ENCODE results near the gene G2E3.
"Not testable (repeated sequence)": the region's sequence is repeated elsewhere in the genome, so short reads cannot be mapped to it uniquely, and the experiment has no call there.

The G2E3 gene

GRCh38 chr14:30558675-30559555 is at the start of gene G2E3:
Gene G2E3 (plus strand): TSS chr14:30559158. CDS start chr14:30581080, 21,922 bp downstream.
- peak; percentile 89 for DNase-seq (ENCODE audit: low spot score)

- no peak for DNase-seq (ENCODE audit: low spot score)
These were observed 41.2 kb upstream of the G2E3 start for GRCh38 chr14:30517737-30518136.

DNA sequence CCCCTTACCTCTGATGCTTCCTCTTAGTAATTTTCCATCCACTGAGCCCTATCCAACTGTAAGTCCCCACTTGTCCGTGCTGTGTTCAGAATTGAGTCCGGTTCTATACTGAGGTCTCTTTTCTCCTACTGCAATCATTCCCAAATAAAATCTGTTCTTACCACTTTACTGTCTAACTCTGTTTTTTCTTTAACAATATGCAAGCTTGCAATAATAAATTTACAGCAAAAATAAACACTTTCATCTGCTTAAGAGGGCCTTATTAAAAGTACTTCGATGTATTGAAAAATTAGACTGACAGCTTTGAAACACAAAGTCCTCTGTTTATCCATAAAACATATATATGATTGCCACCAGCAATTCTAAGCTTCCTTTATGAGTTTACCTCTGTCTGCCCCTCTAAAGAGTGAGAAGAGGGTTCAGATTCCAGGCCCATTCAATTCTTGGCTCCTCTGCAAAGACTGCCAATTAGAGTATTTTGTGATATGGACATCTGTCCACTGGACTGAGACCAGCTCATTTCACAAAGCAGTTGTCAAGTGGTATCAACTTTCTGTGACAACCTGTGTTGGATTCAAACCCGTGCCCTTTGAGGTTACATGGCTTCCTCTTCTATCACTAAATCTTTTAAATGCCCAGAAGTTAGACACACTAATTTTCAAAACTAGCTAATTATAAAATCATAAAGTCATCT is 39.9 kb upstream of the G2E3 start:
- no peak for DNase-seq (ENCODE audit: low spot score)

DNA sequence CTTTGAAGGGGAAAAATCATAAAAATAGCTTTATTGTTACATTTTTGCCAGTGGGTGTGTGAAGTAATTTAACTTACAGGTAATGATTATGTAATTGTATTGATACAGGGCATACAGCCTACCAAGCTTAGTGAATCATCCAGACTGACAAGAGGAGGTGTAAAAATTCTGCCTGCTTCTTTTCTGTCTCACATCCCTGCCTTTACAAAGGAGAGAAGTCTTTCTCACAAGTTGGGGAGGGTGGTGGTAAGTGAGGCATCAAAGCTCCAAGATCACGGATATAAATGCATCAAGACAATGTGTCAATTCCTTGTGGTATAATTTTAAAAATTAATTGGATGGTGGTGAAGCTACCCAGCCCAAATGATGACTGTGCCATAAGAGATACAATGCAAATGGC is 39.0 kb upstream of the G2E3 start:
- no peak for DNase-seq (ENCODE audit: low spot score)

DNA sequence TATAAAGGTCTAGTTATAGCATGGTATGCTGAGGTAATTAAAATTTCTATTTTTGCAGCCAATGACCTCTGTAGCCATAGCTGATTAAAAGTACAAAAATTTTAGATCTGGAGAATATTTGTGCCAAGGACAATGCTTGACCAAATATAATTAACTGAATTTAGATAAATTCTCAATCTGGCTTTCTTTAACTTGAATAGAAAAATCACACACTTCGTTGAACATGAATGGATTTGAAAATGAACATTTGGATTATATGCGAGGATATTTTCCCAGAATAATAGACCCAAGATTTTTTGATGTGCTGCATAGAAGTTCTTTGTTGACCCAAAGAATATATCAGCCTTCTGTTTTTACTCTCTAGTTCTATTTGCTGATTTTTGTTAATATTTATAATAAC is 38.4 kb upstream of the G2E3 start:
- no peak for DNase-seq (ENCODE audit: low spot score)

GRCh38 chr14:30521899-30522736 is 36.8 kb upstream of the G2E3 start:
- DNase-seq (ENCODE audit: low spot score): no peak

- DNase-seq (ENCODE audit: low spot score): no peak
These were observed 33.1 kb upstream of the G2E3 start for GRCh38 chr14:30525833-30526232.

- no peak for DNase-seq (ENCODE audit: low spot score)
These were observed 31.8 kb upstream of the G2E3 start for GRCh38 chr14:30527196-30527595.

- no peak for DNase-seq (ENCODE audit: low spot score)
These were observed 30.8 kb upstream of the G2E3 start for GRCh38 chr14:30528119-30528518.

DNA sequence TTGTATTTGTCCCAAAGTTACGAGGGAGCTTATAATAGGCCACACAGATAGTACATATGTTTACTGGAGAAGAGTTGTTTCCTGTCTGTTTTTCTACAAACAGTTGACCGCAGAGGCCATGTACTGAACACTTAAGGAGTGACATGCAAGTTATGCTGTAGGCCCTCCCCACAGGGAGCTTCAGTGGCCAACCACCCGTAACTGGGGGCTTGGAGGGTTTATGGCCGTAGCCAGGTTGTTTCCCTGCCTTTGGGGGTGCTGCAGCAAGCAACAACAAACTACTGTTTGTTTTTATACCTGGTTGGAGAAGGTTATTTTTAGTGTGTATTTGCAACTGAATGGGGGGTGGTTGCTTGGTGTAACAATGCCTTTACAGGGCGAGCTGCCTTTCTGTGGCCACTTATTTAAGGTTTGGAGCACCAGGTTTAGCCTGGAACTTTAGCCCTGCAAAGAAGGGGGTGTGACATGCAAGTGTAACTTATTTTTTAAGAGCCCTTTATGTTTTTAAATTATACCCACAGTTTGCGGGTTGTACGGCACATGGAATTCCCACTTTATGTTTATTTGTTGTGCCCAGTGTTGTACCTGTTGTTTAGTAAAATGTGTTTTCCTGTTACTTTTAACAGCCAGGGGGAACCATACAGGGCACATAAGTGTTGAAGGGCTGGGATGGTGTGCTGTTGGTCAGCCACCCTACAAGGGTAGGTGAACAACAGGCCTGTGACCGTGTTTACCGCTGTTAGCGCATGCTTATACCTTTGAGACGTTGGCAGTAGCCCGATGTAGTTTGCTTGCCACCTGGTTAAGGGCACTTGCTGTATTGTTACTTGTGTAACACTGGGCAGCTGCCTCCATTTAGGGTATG is 29.9 kb upstream of the G2E3 start:
- no peak for DNase-seq (ENCODE audit: low spot score)

DNA sequence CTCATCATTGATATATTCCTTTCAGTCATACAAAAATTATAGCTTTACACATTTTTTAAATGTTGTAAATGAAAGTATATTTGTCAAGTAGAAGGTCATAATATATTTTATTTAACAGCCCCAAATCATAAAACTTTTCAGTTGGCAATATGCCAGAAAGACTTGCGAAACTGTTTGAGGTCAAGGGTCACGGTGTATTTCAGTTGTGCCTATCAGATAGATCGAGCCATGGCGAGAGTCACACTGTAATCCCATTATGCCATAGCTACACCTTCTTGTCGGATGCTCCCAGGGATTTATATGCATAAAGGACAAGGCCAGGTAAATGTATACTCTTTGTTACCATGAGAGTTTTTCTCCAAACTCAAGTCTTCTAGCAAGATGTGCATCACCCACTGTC is 26.7 kb upstream of the G2E3 start:
- no peak for DNase-seq (ENCODE audit: low spot score)

DNA sequence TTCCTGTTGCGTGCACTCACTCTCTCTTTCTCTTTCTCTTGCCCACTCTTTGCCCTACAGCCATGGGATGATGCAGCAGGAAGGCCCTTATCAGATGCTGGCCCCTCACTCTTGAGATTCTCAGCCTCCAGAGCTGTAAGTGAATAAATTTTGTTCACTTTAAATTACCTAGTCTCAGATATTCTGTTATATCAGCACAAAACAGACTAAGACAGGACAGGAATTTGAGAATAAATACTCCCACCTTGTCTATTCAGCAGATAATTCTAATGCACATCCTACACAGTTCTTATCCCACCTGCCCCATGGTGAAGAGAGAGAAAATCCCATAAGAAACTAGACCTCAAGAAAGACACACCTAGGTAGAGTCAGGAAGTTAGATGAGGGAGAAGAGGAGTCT is 25.8 kb upstream of the G2E3 start:
- DNase-seq (ENCODE audit: low spot score): no peak

DNA sequence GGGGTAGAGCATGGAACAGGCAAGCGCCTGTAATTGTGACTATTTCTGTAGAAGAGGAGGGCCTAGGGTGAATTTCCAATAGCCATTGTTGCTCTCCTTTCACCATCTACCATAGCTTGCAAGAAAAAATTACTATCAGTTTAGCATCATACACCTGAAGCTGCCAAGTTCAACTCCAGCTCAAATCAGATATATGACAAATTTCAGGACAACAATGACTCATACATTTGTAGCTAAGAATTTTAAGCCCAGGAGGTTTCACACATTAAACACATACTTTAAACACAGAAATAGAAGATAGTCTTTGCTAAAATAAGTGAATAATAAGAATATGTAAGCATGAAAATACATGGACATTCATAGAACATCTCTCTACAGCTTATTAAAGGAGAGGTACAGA is 17.6 kb upstream of the G2E3 start:
- no peak for DNase-seq (ENCODE audit: low spot score)

GRCh38 chr14:30546735-30547134 is 12.2 kb upstream of the G2E3 start:
- not testable (repeated sequence) for DNase-seq (ENCODE audit: low spot score)

DNA sequence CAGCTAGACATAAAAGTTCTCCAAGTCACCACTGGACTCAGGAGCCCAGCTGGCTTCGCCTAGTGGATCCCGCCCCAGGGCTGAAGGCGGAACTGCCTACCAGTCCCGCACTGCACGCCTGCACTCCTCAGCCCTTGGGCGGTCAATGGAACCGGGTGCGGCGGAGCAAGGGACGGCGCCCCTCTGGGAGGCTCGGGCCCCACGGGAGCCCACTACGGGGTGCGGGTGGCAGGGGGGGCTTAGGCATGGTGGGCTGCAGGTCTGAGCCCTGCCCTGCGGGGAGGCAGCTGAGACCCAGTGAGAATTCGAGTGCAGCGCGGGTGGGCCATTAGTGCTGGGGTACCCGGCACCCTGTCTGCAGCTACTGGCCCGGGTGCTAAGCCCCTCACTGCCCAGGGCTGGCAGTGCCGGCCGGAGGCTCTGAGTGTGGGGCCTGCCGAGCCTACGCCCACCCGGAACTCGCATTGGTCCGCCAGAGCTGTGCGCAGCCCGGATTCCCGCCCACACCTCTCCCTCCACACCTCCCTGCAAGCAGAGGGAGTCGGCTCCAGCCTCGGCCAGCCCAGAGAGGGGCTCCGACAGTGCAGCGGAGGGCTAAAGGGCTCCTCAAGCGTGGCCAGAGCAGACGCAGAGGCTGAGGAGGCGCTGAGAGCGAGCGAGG is 11.4 kb upstream of the G2E3 start:
- DNase-seq (ENCODE audit: low spot score): no peak

GRCh38 chr14:30550335-30550734 is 8.6 kb upstream of the G2E3 start:
- no peak for DNase-seq (ENCODE audit: low spot score)

GRCh38 chr14:30551460-30551859 is 7.5 kb upstream of the G2E3 start:
- DNase-seq (ENCODE audit: low spot score): no peak

DNA sequence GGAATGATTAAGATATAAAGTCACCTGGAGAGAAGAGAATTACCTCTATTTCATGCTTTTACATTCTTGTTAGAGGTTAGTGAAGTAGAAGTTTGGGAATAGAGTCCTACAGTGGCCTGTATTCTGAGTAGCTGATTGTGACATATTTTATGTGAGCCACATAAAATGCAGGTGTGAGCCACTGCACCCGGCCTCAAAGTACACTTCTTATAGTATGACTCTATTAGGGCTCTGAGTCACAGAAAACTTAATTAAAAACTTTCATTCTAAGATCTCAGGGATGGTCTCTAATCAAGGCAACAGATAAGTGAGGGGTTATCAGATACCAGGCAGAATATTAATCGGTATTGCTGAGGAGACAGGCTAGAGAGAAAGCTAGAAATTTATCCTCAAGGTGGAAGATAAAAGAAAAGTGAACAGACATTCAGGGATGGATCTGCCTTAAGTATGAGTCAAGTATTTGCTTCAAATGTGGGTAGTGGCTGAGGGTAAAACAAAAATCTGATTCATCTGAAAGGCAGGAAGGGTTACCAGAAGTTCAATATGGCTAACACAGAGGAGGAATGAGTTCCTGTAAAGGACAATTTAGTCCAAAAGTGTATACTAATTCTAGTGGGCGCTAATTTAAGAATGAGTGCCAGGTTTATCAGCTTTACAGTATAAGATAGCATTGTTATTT is 5.5 kb upstream of the G2E3 start:
- no peak for DNase-seq (ENCODE audit: low spot score)

DNA sequence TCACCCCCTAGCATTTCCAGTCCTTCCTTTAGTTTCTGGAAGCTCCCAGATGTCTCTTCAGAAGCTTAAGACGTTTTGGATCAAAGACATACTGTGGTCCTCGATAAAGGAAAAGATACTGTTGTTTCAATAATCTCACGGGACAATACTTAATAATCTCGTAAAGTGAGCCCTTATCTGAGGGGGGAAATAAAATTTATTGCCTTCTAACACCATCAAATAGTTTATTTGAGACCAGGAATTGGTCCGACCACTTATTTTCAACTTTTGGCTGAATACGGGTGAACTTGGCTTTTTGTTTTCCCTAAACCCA is 640 bp upstream of the G2E3 start:
- DNase-seq (ENCODE audit: low spot score): no peak

GRCh38 chr14:30559638-30560091 is 707 bp downstream of the G2E3 start:
- no peak for DNase-seq (ENCODE audit: low spot score)

DNA sequence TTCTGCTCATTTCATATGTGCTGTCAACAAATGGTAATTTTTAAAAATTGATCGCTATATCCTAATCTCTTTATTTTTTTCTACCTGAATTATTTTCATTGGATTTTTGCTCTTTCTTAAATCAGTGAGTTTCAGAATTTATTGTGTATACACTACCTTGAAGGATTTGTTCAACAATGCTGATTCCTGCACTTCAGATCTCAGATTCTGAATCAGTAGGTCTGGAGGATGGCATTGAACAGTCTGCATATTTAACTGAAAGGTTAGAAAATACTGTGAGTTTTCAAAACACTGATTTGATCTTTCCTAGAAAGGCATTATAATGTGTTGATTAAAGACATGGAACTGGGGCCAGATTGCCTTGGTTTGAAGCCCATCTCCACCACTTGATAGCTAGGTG is 1.6 kb downstream of the G2E3 start:
- no peak for DNase-seq (ENCODE audit: low spot score)
